ENCODE data around the gene EIF2S2. TPM values are rescaled to one million over a fixed set of nuclear protein-coding genes. Genes with fewer than 3 reads are reported as not detected.
A peak's percentile ranks its signal among the peaks of the same experiment; 100 is the strongest.

The EIF2S2 gene
- total RNA-seq, 1 donor from 2014 or later = 43.8 TPM

DNA sequence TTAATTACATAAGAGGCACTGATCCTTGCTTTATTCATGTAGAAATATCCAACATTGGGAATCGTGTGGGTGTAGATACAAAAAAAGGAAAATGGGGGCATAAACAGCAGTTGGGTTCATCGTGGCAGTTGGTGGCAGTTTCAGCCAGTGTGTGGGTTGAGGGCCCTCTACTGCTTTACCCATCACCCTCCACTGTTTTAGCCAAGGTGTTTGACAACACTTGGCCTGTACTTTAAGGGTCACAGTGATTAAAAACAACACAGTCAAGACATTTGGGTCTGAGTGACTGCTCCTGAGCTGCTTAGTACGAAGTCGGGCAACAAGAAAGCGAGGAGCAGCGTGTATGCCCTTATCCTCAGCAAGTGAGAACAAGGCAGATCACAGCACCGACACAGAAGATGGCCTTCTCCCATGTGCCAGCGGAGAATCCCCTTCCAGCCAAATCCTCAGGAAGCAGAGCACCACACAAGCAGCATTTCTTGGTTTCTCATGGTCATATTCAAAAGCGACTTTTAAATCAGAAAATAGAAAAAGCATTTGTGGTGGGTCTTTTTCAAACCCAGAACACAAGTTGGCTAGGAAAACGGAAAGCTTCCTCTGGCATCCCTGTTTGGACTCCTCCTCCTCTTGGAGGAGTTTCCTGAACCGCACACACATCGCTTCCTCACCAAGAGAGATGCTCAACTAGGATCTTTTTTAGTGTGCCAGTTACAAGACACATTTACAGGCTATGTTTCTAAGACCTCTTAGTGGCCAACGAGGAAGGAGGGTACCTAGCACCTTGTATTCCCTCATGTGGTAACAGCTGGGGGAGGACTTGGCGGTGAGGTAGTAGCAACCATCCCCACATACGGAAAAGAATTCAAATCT is 23.5 kb downstream of the EIF2S2 start:
- no peak for DNase-seq

DNA sequence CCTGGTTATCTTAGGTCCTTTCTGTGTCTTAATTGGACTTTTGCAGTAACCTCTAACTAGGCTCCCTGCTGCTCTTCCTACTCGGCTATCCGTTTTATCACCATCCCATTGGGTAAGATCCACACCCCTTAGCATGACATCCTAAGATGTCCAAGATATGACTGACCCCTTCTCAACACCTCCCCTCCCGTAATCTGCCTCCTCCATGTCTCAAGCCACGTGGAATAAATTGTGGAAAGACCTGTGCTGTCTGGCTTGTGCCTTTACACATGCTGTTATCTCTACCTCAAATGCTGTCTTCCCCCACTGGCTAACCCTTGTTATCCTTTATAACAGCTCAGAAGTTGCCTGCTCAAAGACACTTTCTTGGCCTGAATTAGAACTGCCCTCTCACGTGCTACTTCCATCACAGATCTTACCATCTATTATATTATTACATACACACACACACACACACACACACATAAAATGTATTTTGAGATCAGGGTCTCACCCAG is 26.5 kb downstream of the EIF2S2 start:
- DNase-seq = no peak

DNA sequence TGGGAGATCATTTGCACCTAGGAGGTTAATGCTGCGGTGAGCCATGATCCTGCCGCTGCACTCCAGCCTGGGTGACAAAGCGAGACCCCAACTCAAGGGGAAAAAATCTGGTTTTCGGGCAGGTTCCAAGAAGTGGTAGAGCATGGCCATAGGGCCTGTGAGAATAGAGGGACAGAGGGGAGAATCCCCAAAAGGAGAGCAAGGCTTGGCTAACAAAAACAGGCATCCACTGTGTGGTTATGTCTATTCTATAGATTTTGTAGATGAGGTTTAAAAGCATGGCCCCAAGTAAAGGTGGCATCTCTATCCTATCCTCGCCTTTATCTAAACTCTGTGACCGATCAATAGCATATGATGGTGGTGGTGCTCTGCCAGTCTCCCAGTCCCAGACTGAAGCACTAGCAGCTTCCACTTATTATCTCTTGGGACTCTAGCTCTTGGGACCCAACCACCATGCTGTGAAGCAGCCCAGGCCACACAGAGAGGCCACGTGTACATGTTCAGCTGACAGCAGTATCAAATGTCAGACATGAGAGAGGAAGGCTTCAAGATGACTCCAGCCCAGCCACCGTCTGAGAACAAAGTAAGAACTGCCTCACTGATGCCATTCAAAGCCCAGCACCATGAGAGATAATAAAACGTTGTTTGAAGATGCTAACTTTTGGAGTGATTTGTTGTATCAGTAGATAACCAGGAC is 27.7 kb downstream of the EIF2S2 start:
- no peak for DNase-seq

DNA sequence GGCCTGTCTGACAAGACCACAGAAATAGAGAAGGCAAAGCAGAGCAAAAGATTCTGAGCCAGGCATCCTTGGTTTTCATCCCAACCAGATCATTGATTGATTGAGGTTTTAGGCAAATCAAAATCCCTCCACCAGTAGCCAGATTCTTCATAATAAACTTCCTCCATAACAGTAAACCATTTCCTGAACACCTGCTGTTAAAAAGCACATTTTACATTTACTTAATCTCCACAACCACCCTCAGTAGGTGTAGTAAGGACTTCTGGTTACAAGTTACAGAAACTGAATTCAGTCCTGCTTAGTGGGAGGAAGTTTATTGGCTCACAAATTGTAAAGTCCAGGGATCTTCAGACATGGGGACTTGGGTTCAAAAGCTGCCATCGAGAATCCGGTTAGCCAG is 28.3 kb downstream of the EIF2S2 start:
- no peak for DNase-seq

DNA sequence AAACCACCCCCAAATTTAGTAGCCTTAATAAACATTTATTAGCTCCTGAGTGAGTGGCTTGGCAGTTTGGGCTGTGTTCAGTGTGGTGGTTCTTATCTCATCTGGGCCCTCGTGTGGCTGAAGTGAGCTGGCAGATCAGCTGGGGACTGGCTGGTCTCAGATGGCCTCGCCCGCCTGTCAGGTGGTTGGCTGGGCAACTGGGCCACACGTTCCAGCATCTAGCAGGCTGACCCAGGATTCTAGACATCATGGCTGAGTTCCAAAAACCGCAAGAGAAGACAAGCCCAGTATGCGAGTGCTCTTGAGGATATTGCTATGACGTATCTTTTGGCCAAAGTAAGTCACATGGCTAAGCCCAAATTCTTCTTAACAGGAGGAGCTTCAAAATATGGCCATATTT is 28.9 kb downstream of the EIF2S2 start:
- DNase-seq = no peak

DNA sequence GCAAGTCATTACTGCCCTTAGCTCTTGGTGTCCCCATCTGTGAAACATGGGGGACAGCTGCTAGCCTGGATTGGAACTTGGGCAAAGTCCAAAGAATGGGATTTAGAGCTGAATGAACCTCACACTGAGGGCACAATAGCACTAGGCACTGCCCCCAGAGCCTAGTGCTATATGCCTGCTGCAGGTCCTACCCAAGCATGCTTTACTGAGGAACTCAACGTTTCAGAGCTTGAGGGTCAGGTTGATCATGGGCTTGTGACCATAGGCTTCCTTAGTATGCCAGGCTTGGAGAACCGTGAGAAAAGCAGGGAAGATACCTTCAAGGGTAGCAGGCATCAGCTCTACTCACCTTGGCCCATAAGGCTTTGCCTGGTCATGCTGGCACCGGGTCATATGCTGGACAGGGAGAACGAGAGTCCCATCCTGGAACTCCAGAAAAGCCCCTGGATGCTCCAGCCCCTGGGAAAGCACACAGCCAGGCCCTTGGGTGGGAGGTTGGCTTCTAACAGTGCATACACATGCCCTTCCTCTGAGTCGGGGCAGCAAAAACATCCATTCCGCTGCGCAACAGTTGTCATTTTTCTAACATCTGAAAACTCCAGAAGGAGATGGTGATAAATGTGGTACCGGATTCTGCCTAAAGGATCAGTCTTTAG is 29.7 kb downstream of the EIF2S2 start:
- DNase-seq = no peak

DNA sequence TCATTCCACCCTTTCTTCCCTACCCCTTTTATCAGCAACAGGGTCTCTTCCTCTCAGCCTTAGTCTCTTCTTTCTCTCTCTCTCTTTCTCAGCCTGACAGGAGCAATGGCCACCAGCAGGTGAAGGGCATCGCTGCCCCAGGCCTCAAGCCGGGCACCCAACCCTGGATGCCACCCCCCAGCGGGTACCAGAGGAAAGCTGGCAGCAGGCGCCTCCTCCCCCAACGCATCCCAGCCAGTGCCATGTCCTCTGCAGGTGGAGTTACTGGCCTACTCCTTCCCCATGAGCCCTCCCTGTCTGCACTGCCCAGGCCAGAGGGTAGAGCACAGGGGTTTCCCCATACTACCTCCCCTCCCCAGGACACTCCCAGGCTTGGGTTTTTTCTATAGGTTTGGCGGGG is 32.2 kb downstream of the EIF2S2 start:
- DNase-seq = no peak

DNA sequence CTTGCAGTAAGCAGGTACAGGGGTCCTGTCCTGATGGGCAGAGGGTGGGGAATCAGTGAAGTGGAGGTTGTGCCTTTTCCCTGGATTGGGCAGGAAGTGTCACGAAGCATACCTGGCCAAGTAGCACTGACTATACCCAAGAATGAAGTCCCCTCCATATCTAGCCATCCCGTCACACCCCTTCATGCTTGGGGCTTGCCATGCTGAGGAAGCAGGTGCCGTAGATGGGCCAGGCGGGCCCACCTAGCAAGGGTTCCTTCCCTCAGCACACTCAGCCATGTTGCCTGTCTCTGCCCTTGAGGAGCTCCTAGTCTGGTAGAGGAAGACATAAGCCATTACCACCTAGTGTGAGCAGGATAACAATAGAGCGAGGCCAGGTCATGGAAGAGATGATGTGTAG is 33.5 kb downstream of the EIF2S2 start:
- DNase-seq = no peak

DNA sequence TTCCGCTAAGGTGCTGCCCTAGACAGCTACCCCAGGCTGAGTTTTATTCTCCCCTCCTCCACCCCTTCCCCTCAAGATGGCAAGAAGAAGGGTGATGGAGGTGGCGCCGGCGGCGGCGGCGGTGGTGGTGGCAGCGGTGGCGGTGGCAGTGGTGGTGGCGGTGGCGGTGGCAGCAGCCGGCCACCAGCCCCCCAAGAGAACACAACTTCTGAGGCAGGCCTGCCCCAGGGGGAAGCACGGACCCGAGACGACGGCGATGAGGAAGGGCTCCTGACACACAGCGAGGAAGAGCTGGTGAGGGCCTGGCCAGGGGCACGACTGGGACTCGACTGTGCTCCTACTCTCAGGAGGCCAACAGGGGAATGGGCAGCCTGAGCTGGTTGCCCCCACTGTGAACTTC is 35.1 kb downstream of the EIF2S2 start:
- DNase-seq = no peak

DNA sequence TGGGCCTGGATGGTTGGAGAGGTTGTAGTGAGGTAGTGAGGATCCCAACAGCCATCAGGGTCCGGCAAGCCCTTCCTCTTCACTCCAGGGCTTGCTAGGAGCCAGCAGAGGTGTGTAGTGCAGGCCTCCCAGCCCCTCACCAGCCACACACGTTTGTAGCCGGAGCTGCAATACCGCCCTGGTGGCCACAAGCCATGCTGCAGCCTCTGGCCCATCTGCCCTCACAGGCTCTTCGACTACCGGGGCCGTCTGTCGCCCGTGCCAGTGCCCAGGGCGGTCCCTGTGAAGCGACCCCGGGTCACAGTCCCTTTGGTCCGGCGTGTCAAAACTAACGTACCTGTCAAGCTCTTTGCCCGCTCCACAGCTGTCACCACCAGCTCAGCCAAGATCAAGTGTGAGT is 36.4 kb downstream of the EIF2S2 start:
- no peak for DNase-seq

DNA sequence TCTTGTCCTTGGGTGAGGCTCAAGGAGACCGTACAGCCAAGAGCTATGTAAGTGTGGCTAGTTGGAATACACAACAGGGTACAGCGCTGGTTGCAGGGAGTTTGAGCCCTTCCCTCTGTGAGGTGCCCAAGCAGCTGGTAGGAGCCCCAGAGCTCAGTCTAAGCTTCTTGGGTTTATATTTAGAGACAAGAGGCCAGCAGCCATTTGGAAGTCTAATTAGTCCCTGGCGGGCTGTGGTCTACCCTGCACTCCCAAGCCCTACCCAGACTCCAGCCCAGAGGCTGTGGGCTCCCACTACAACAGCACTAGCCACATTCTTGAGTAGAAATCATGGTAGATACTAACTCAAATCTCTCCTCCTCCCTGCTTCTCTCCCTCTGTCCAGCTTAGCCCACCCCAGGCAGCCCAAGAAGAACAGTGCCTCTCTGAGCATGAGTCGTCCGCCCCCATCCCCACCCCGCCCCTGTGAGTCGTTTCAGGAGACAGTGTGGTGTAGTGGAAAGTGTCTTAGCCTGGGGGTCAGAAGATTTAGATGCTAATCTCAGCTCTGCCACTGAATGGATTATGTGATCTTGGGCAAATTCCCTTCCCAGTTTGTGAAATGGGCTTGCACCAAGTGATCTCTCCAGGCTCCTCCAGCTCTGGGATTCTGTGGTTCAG is 37.8 kb downstream of the EIF2S2 start:
- no peak for DNase-seq

DNA sequence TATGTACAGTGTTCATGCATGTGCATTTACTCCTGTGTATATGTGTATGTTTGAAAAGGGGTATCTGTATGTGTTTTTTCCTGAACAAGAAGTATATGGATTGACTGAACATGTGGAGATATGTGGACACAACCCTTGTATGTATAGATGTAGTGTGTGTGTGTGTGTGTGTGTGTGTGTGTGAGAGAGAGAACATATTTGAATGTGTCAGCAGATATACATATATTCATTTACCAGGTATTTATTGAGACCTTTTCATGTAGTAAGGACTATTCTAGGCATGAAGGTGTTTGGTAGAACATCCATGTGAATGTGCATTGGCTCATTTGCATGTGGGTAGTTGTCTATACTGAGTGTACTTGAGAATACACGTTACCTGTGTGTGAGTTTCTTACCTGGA is 39.3 kb downstream of the EIF2S2 start:
- DNase-seq = no peak

DNA sequence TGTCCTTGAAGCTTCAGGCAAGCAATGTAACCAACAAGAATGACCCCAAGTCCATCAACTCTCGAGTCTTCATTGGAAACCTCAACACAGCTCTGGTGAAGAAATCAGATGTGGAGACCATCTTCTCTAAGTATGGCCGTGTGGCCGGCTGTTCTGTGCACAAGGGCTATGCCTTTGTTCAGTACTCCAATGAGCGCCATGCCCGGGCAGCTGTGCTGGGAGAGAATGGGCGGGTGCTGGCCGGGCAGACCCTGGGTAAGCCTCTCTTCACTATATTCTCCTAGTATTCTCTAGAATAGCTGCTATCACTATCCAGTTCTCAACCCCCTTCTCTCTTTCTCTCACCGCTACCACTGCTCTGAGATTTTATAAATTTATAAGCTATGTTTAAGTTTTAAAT is 40.0 kb downstream of the EIF2S2 start:
- no peak for DNase-seq

DNA sequence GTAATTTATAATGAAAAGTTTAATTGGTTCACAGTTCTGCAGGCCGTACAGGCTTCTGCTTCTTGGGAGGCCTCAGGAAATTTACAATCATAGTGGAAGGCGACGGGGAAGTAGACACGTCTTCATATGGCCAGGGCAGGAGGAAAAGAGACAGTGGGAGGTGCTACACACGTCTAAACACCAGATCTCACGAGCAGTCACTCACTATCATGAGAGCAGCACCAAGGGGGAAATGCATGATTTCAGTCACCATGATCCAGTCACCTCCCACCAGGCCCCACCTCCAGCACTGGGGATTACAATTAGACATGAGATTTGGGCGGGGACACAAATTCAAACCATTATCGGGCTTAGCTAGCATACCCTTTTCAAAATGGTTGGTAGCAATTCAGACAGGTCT is 41.2 kb downstream of the EIF2S2 start:
- DNase-seq = no peak

DNA sequence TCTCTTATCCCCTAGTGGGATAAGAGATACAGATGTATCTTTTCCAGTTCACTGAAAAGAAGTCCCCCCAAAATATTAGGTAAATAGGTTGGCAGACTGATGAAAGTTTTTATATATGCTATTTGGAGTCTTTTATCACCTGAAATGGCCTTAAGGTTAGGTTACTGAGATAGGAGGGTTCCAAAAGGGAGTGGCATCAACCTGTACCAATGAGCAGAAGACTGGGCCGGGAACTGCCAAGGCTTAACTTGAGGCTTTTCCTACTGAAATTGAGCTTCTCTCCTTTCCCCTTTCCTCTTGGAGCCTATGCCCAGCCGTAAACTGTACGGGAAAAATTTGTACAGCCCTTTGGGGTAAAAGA is 42.0 kb downstream of the EIF2S2 start:
- no peak for DNase-seq

DNA sequence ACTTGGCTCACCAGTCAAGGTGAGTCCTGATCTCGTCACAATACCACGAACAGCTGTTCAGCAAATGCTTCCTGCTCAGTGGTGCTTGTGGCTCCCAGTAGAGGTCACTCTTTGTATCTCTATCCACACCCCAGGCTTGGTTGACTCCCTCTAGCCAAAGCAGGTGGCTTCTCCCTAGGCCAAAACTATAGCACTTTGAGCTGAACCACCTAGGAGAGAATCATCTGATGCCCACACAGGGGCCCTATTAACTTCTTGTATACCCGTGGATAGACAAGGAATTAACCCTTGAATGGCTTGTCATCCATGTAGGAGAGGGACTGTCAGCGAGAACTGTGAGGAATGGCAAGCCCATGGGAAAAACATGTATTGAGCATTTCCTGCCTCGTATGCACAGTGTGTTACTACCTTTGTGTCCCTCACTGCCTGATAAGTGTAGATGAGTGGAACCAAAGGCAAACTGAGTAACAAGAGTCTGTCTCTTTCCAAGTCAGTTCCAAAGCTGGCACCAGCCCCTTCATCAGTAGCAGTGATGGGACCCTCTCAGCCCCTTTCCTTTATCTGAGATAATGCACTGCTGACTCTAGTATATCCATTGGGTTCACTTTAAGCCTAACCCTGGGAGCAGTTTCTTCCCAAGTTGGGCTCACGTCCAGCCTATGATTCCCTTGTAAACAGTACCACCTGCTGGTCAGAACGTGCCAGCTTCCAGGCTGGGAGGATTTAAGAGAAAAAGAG is 42.5 kb downstream of the EIF2S2 start:
- peak; percentile 73 for DNase-seq

DNA sequence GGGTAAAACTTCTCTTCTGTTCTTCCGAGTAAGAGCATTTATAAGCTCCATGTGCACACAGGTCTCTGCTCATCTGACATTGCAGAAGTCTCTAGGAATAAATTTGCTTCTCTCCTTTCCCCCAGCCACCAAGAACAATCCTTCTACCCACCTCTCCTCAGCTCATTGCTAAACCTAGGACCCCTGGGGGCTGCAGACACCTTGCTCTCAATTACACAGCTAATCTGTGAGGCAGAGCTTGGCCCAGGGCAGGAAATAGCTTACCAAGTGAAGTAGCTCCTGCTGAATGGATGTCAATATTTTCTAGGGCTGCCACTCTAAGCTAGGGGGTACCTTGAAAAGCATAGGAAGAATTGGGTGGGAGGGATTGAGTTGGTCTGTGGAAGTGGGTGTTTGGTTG is 44.0 kb downstream of the EIF2S2 start:
- DNase-seq = no peak

DNA sequence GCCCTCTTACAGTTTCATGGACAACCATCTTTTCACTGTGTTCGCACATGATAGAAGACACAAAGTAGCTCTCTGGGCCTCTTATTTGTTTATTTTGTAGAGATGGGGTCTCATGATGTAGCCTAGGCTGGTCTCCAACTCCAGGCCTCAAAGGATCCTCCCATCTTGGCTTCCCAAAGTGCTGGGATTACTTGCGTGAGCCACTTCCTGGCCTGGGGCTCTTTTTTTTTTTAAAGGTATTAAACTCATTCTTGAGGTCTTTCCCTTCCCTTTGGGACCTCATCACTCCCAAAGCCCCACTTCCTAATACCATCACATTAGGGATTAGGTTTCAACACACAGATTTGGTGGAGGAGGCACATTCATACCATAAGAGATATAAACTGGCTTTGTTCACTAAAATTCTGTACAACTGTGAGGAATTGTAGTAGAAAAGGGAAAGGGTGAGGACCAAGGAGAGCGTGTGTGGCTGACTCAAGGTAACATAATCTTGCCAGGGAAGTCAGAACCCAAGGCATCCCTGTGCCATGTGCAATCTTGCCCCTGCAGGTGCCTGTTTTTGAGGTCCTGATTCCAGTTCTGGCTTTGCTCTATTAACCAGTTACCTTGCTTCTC is 45.5 kb downstream of the EIF2S2 start:
- no peak for DNase-seq

DNA sequence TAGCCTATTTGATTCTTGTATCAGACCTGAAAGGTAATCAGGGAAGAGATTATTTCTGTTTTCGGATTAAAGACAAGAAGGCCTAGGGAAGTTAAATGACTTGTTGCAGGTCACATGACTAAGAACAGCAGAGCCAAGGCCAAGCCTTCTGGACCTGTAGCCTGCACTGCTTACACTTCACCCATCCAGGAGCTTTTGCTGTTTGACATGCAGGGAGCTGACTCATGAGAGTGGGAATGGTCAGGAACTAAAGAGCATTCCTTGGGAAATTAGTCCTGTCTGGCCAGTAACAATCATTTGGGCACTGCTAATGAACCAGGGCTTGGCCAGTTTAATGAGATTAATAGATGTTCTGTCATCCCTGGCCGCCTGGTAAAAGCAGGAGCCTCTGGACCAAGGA is 46.8 kb downstream of the EIF2S2 start:
- no peak for DNase-seq

DNA sequence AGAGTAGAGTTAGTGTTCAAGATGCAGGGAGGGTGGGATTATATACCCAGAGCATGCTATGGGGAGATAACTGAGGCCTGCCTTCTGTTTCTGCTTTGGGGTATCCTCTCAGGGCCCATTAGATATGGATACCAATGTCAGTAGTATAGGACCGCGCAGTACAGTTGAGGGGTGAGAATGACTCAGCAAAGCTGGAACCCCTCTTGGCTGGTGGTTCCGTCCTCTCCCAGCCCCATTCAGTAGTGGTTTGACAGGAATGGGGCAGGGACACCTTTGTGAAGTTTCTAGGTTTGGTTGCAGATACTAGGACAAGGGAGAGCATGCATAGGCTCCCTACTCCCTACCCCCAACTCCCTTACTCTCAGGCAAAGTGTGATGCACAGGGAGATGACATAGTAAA is 47.8 kb downstream of the EIF2S2 start:
- DNase-seq = no peak
